GF-D8 (cell line): ENCODE results near the gene RABL2B.

ENCODE experiments used
- DNase-seq: peaks from one replicate; lab custom pipeline; 2025; lab: John Stamatoyannopoulos, UW

Gene RABL2B

GRCh38 chr22:50738649-50739227 lies 44.7 kb downstream of the RABL2B start:
- DNase-seq = no peak

GRCh38 chr22:50737728-50738648 lies 45.4 kb downstream of the RABL2B start, which contains the start of gene ACR:
TSS of gene ACR (plus strand) at chr22:50738204. CDS start at chr22:50738236, 32 bp downstream.
- no peak for DNase-seq

GRCh38 chr22:50735739-50736030 lies 47.8 kb downstream of the RABL2B start:
- no peak for DNase-seq

- DNase-seq = no peak
These were observed 48.3 kb downstream of the RABL2B start for GRCh38 chr22:50734986-50735738.

- DNase-seq = no peak
These were observed 49.1 kb downstream of the RABL2B start for GRCh38 chr22:50734343-50734771.

- no peak for DNase-seq
These were observed 49.7 kb downstream of the RABL2B start for GRCh38 chr22:50733521-50734342.

- DNase-seq = no peak
These were observed 50.8 kb downstream of the RABL2B start for GRCh38 chr22:50732681-50733080.

- no peak for DNase-seq
These were observed 51.4 kb downstream of the RABL2B start for GRCh38 chr22:50731811-50732624.

GRCh38 chr22:50730941-50731661 lies 52.3 kb downstream of the RABL2B start:
- DNase-seq = no peak

GRCh38 chr22:50730013-50730891 lies 53.2 kb downstream of the RABL2B start:
- no peak for DNase-seq

- no peak for DNase-seq
These were observed 53.9 kb downstream of the RABL2B start for GRCh38 chr22:50729391-50730012.

- DNase-seq = no peak
These were observed 54.9 kb downstream of the RABL2B start for GRCh38 chr22:50728523-50728931.

GRCh38 chr22:50727678-50728522 lies 55.5 kb downstream of the RABL2B start:
- no peak for DNase-seq

- DNase-seq = no peak
These were observed 56.6 kb downstream of the RABL2B start for GRCh38 chr22:50726643-50727340.

GRCh38 chr22:50725597-50725996 lies 57.8 kb downstream of the RABL2B start:
- no peak for DNase-seq

GRCh38 chr22:50724616-50725015 lies 58.8 kb downstream of the RABL2B start:
- DNase-seq = no peak

GRCh38 chr22:50723991-50724390 lies 59.4 kb downstream of the RABL2B start:
- DNase-seq = no peak
